Type B pancreatic cell (in vitro differentiated cells): ENCODE data around the gene SMARCC1. TPM values are rescaled to one million over a fixed set of nuclear protein-coding genes. Genes with fewer than 3 reads are reported as not detected.

ENCODE experiments used
- DNase-seq: peaks from one replicate; pipeline ENCODE4 v3.0.0; 2021; ENCODE audit warnings: mixed read lengths; ENCODE audit not compliant: unreplicated experiment; ENCODE audit errors: extremely low spot score
- H3K27ac Mint-ChIP-seq: 2 replicates; pipeline ENCODE4 v1.8.0; 2021; ENCODE audit warnings: mild to moderate bottlenecking, mixed read lengths
- H3K27me3 Mint-ChIP-seq: 2 replicates; pipeline ENCODE4 v1.8.0; 2021; ENCODE audit warnings: mixed read lengths
- H3K36me3 Mint-ChIP-seq: 2 replicates; pipeline ENCODE4 v1.8.0; 2021; ENCODE audit warnings: mixed read lengths
- H3K4me1 Mint-ChIP-seq: one replicate; pipeline ENCODE4 v1.8.0; 2021; ENCODE audit warnings: mixed read lengths; ENCODE audit not compliant: unreplicated experiment
- H3K4me3 Mint-ChIP-seq: 2 replicates; pipeline ENCODE4 v1.8.0; 2021; ENCODE audit warnings: mild to moderate bottlenecking, mixed read lengths
- H3K9me3 Mint-ChIP-seq: 2 replicates; pipeline ENCODE4 v1.8.0; 2021; ENCODE audit warnings: mixed read lengths
- CTCF ChIP-seq: fragments of 200-600 bp; sonication (generic); conservative IDR thresholded peaks from 2 replicates; pipeline ENCODE4 v1.5.0; 2021; ENCODE audit warnings: antibody characterized with exemption, mild to moderate bottlenecking
- total RNA-seq: library from RNA; stranded (reverse); gene quantifications from 2 replicates; pipeline ENCODE4 v1.2.1, GENCODE V29; 2021; ENCODE audit warnings: low replicate concordance

The SMARCC1 gene
- total RNA-seq, 1 donor from 2014 or later = 200 TPM

- Mint-ChIP-seq H3K27me3 (no peaks in the 10 kb centered on the region), H3K4me3 (no peak overlapping the region), H3K4me1 (no peaks in the 10 kb centered on the region), H3K9me3 (no peaks in the 10 kb centered on the region), H3K36me3 (no peaks in the 10 kb centered on the region), H3K27ac (no peak overlapping the region)
- no peak for DNase-seq
- no peak for TF ChIP-seq CTCF
These were observed 12.9 kb upstream of the SMARCC1 start for GRCh38 chr3:47794544-47794943.

- Mint-ChIP-seq H3K9me3 (no peaks in the 10 kb centered on the region), H3K27ac (no peak overlapping the region), H3K4me3 (no peak overlapping the region), H3K36me3 (no peaks in the 10 kb centered on the region), H3K27me3 (no peaks in the 10 kb centered on the region), H3K4me1 (no peaks in the 10 kb centered on the region)
- TF ChIP-seq CTCF = no peak
- no peak for DNase-seq
These were observed 11.0 kb upstream of the SMARCC1 start for GRCh38 chr3:47792699-47793098.

GRCh38 chr3:47791193-47791855 is 9.6 kb upstream of the SMARCC1 start:
- no peaks in the 10 kb centered on the region for H3K9me3 Mint-ChIP-seq
- H3K27ac Mint-ChIP-seq = no peak overlapping the region
- no peak for TF ChIP-seq CTCF
- H3K27me3 Mint-ChIP-seq = no peaks in the 10 kb centered on the region
- no peaks in the 10 kb centered on the region for H3K4me1 Mint-ChIP-seq
- no peaks in the 10 kb centered on the region for H3K36me3 Mint-ChIP-seq
- no peak for DNase-seq
- no peak overlapping the region for H3K4me3 Mint-ChIP-seq

- peak overlapping the region; percentile 70 for H3K27ac Mint-ChIP-seq
- no peak overlapping the region for H3K4me3 Mint-ChIP-seq
- no peak for DNase-seq
- no peaks in the 10 kb centered on the region for H3K27me3 Mint-ChIP-seq
- H3K36me3 Mint-ChIP-seq = peaks cover 4% of the 10 kb centered on the region
- peaks cover 14% of the 10 kb centered on the region for H3K4me1 Mint-ChIP-seq
- TF ChIP-seq CTCF = no peak
- H3K9me3 Mint-ChIP-seq = no peaks in the 10 kb centered on the region
These were observed 2.0 kb upstream of the SMARCC1 start for GRCh38 chr3:47783673-47784072.

- Mint-ChIP-seq H3K4me1 (peaks cover 14% of the 10 kb centered on the region), H3K4me3 (peak overlapping the region; percentile 97), H3K36me3 (peaks cover 4% of the 10 kb centered on the region), H3K27ac (peak overlapping the region; percentile 100), H3K9me3 (no peaks in the 10 kb centered on the region), H3K27me3 (no peaks in the 10 kb centered on the region)
- no peak for DNase-seq
- no peak for TF ChIP-seq CTCF
These were observed 984 bp upstream of the SMARCC1 start for GRCh38 chr3:47782446-47783308.
